ENCODE measurements around the gene NACAD. TPM values are rescaled to one million over a fixed set of nuclear protein-coding genes. Genes with fewer than 3 reads are reported as not detected.
A peak's percentile ranks its signal among the peaks of the same experiment; 100 is the strongest.

The NACAD gene
- total RNA-seq, 1 donor = 3.9 TPM

- H3K4me3 ChIP-seq (ENCODE audit: low read depth, low read length) = peak overlapping the region; percentile 69
- peak; percentile 48 for DNase-seq (ENCODE audit: low read depth)
- TF ChIP-seq CTCF (IDR thresholded peaks at IDR 0.05; ENCODE audit: insufficient read depth, low read depth, low read length) = no peak
Measured at GRCh38 chr7:45089341-45089891, 647 bp upstream of the NACAD start.

- H3K4me3 ChIP-seq (ENCODE audit: low read depth, low read length) = peak overlapping the region; percentile 69
- no peak for TF ChIP-seq CTCF (IDR thresholded peaks at IDR 0.05; ENCODE audit: insufficient read depth, low read depth, low read length)
- no peak for DNase-seq (ENCODE audit: low read depth)
Measured at GRCh38 chr7:45088146-45088701, 545 bp downstream of the NACAD start.

GRCh38 chr7:45087301-45088145 is 1.2 kb downstream of the NACAD start:
- no peak for TF ChIP-seq CTCF (IDR thresholded peaks at IDR 0.05; ENCODE audit: insufficient read depth, low read depth, low read length)
- no peak for DNase-seq (ENCODE audit: low read depth)
- peak overlapping the region; percentile 69 for H3K4me3 ChIP-seq (ENCODE audit: low read depth, low read length)

- no peak overlapping the region for H3K4me3 ChIP-seq (ENCODE audit: low read depth, low read length)
- no peak for TF ChIP-seq CTCF (IDR thresholded peaks at IDR 0.05; ENCODE audit: insufficient read depth, low read depth, low read length)
- DNase-seq (ENCODE audit: low read depth) = no peak
Measured at GRCh38 chr7:45086331-45087065, 2.3 kb downstream of the NACAD start.

GRCh38 chr7:45085619-45086200 is 3.1 kb downstream of the NACAD start:
- no peak for DNase-seq (ENCODE audit: low read depth)
- TF ChIP-seq CTCF (IDR thresholded peaks at IDR 0.05; ENCODE audit: insufficient read depth, low read depth, low read length) = no peak
- no peak overlapping the region for H3K4me3 ChIP-seq (ENCODE audit: low read depth, low read length)

GRCh38 chr7:45084901-45085618 is 3.7 kb downstream of the NACAD start:
- H3K4me3 ChIP-seq (ENCODE audit: low read depth, low read length) = no peak overlapping the region
- DNase-seq (ENCODE audit: low read depth) = no peak
- no peak for TF ChIP-seq CTCF (IDR thresholded peaks at IDR 0.05; ENCODE audit: insufficient read depth, low read depth, low read length)

Measured in fibroblast of villous mesenchyme (primary cell).